HG03558 (cell line): Measurements from ENCODE around the gene AGRN.
"Not testable (repeated sequence)": the region's sequence is repeated elsewhere in the genome, so short reads cannot be mapped to it uniquely, and the experiment has no call there.

Experiments
- ATAC-seq: cut with Tn5 transposase; IDR thresholded peaks from one replicate; pipeline ENCODE4 v1.9.1; 2021; ENCODE audit warnings: moderate number of reproducible peaks; ENCODE audit not compliant: unreplicated experiment; ENCODE audit errors: extremely low read depth

Gene AGRN

DNA sequence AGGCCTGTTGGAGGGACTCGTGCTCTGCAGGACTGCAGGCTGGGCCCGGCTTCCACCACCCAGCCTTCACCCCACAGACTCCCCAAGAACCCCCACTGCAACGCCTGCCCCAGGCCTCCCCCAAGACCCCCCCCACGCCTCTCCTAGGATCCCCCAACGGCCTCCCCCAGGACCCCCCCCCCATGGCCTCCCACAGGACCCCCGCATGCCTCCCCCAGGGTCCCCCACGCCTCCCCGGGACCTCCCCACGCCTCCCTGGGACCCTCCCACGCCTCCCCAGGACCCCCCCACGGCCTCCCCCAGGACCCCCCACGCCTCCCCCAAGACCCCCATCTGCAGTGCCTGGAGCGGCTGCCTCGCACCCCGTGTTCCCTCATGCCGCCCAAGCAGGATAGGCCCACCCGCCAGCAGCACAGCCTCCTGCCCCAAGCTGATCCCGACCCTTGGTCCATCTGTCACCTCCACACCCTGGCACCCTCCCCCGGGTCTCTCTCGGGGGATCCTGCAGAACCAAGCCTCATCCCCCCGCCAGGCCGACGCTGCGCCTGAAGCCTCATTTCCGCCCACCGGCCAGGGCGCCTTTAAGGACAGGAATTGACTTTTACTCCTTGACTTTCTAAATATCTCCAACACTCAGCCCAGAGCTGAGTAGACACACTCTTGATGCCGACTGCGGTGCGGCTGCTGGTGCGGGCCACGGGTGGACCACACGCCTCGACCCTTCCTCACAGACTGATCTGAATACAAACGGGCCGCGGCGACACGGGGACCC is 68.3 kb downstream of the AGRN start:
- ATAC-seq: no peak

DNA sequence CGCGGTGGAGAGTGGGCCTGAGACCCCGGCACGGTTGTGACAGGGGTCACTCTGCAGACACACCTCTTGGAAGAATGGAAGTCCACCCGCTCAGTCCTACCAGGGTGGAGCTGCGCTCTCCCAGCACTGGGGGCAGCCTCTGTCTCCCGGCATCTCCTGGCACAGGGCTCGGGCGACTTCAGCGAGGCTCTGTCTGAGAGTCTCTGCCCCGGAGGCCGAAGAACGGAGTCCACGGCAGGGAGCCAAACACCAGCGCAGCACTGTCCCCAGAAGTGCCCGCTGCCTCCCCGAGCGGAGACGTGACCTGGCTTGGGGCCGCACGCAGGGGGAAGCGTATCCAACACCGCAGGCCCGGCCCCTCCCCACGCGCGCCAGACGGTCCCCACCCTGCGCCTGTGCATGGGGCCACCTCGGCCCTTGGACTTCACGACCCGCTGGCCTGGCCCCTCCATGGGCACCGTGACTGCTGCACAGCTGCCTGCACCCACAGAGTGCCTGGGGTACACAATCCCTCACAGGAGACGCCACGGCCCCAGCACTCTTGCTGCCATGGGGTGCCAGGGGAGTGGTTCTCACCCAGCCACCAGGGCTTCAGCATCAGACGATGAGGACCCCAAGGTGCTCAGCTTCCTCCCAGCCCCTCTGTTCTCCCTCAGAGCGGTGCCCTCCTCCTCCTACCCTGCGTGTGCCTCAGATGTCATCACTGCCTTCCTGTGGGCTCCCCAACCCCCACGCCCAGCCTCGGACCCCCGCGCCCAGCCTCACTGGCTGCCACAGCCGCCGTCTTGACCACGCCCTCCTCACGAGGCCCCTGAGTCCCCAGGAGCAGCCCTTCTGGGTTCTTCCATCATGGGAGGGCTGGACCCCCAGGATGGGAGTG is 69.1 kb downstream of the AGRN start:
- no peak for ATAC-seq

- no peak for ATAC-seq
Measured at GRCh38 chr1:1089731-1090423, 70.0 kb downstream of the AGRN start.

GRCh38 chr1:1090424-1091343 is 70.8 kb downstream of the AGRN start:
- ATAC-seq: no peak

GRCh38 chr1:1091344-1092148 is 71.6 kb downstream of the AGRN start:
- ATAC-seq: no peak

- no peak for ATAC-seq
Measured at GRCh38 chr1:1092149-1092855, 72.4 kb downstream of the AGRN start.

GRCh38 chr1:1092894-1093609 is 73.1 kb downstream of the AGRN start:
- no peak for ATAC-seq

DNA sequence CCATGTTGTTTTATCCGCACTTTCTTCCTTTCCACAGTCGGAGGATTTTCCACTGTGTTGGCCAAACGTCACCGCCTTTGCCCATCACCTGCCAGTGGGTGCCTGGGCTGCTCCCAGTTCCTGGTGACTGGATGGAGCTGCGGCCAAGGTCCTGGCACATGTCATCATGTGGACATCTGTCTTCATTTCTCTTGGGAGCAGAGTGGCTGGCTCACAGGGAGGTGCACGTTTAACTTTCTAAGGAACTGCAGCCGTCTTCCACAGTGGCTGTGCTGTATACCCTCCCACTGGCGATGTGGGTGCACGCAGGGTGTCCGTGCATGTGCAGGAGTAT is 73.7 kb downstream of the AGRN start:
- no peak for ATAC-seq

- ATAC-seq: no peak
Measured at GRCh38 chr1:1094981-1095380, 75.1 kb downstream of the AGRN start.

GRCh38 chr1:1096136-1096535 is 76.2 kb downstream of the AGRN start:
- ATAC-seq: not testable (repeated sequence)

DNA sequence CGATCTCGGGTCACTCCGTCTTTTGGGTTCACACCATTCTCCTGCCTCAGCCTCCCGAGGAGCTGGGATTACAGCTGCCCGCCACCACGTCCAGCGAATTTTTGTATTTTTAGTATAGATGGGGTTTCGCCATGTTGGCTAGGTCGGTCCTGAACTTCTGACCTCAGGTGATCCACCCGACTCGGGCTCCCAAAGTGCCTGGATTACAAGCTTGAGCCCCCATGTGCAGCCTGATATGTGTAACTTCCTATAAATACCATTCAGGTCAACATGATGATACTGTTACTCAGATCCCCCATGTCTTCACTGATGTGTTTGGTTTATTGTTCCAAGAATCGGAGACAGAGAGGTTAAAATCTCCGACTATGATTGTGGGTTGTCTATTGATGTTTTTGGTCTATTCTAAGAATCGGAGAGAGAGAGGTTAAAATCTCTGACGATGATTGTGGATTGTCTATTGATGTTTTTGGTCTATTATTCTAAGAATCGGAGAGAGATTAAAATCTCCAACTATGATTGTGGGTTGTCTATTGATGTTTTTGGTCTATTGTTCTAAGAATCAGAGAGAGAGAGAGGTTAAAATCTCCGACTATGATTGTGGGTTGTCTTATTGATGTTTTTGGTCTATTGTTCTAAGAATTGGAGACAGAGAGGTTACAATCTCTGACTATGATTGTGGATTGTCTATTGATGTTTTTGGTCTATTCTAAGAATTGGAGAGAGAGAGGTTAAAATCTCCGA is 78.9 kb downstream of the AGRN start:
- no peak for ATAC-seq

- no peak for ATAC-seq
Measured at GRCh38 chr1:1099506-1100183, 79.7 kb downstream of the AGRN start.

- ATAC-seq: no peak
Measured at GRCh38 chr1:1100296-1100695, 80.4 kb downstream of the AGRN start.

DNA sequence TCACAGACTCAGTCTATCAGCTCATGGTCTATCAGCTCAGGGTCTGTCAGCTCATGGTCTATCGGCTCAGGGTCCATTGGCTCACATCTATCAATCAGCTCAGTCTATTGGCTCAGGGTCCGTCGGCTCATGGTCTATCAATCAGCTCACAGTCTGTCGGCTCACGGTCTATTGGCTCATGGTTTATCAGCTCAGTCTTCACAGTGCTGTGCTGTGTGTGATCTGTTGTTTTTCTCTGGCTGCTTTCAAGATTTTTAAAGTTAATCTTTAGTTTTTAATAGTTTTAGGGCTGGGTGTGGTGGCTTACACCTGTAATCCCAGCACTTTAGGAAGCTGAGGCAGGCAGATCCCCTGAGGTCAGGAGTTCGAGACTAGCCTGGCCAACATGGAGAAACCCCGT is 81.6 kb downstream of the AGRN start:
- ATAC-seq: no peak

DNA sequence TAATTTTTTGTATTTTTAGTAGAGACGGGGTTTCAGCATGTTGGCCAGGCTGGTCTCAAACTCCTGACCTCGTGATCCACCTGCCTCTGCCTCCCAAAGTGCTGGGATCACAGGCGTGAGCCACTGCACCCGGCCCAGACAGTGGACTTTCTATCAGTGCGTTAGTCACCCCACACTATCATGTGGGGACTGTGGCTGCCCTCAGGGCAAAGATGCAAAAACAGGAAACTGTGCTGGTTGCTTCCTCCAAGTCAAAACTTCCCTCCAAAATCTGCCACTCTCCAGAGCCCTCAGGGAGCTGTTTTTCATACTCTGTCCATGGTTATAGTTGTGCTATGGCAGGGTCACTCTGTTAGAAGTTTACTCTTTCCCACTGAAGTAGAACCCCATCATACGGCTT is 84.2 kb downstream of the AGRN start:
- not testable (repeated sequence) for ATAC-seq
